ENCODE data around the gene MYOG. TPM values are rescaled to one million over a fixed set of nuclear protein-coding genes. Genes with fewer than 3 reads are reported as not detected.

Gene MYOG
- total RNA-seq, 4 donors from 2014 or later = not detected

DNA sequence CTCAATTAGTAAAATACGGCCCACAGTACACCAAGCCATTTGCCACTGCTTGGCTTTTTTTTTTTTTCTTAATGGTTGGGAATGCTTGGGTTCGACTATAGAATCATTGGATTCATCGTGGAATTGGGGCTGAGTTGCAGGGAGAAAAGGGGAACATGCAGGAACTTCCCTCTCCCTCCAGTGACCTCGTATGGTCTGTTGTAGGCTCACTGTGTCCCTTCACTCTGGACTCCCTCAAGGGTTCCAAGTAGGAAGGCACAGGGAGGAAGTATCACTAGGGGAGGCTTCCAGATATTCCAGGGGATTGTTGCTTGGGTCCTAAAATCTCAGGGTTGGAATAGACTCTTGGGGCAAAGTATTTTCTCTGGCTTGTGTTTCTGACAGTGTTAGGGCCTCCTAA is 35.0 kb downstream of the MYOG start:
- intact Hi-C loops (cut with DNase I; ENCODE audit: low total_unique reads) = no loop called here
- in situ Hi-C loops (cut with MboI; ENCODE audit: low pct_ligation_motif_present in 1 of 4, low pct_unique_long_range_greater_than_20kb in 1 of 4, low sequenced_read_pairs in 3 of 4) = no loop called here
- WGBS, 2 donors (ENCODE audit: low coverage in 1 of 2) = 77 to 100% methylated on average over 1 to 4 of the region's 4 CpGs

DNA sequence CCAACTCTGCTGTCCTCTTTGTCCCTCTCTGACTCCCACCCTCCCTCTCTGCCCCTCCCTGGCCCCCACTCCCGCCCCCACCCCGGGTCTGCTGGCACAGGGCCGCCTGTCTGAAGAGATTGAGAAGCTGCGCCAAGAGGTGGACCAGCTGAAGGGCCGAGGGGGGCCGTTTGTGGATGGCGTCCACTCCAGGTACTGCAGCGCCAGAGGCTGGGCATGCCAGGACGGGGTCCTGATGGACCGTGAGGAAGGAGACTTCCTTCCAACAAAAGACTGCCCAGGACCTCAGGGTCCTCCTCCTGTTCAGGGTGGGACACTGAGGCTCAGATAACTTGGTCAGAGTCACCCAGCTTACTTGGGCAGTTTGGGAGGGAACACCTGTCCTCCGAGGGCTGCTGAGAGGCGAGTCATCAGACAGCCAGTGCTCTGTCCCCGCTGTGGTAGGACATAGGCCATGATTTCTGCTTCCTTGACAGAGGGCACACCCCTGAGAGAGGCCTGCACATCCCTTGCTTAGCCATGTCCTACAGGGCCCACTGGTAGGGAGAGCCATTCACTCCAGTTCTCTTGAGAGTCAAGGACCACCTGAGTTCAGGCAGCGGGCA is 36.1 kb downstream of the MYOG start:
- Histone ChIP-seq H3K4me1 (no peaks in the 10 kb centered on the region), H3K27ac (no peak overlapping the region), H3K9me3 (no peaks in the 10 kb centered on the region), H3K4me3 (no peak overlapping the region), H3K27me3 (peaks cover 8% of the 10 kb centered on the region), H3K36me3 (no peaks in the 10 kb centered on the region)
- no peak for TF ChIP-seq POLR2A (IDR thresholded peaks at IDR 0.05)
- intact Hi-C loops (cut with DNase I; ENCODE audit: low total_unique reads) = no loop called here
- WGBS, 2 donors (ENCODE audit: low coverage in 1 of 2) = 76% methylated on average over 11 of the region's 14 CpGs; no CpG with 5 or more reads in 1 of the 2 donors
- DNase-seq = no peak
- in situ Hi-C loops (cut with MboI; ENCODE audit: low pct_ligation_motif_present in 1 of 4, low pct_unique_long_range_greater_than_20kb in 1 of 4, low sequenced_read_pairs in 3 of 4) = no loop called here

More for the DNA sequence above, 35.0 kb downstream of the MYOG start:
- Histone ChIP-seq H3K4me3 (no peak overlapping the region), H3K36me3 (no peaks in the 10 kb centered on the region), H3K27me3 (peaks cover 8% of the 10 kb centered on the region), H3K9me3 (no peaks in the 10 kb centered on the region), H3K4me1 (no peaks in the 10 kb centered on the region), H3K27ac (no peak overlapping the region)
- DNase-seq = no peak
- TF ChIP-seq EP300 (IDR thresholded peaks at IDR 0.05; ENCODE audit: low read depth) (no peak), POLR2A (IDR thresholded peaks at IDR 0.05) (no peak), POLR2AphosphoS5 (IDR thresholded peaks at IDR 0.05) (no peak)
- TF ChIP-seq, protein P1, sequence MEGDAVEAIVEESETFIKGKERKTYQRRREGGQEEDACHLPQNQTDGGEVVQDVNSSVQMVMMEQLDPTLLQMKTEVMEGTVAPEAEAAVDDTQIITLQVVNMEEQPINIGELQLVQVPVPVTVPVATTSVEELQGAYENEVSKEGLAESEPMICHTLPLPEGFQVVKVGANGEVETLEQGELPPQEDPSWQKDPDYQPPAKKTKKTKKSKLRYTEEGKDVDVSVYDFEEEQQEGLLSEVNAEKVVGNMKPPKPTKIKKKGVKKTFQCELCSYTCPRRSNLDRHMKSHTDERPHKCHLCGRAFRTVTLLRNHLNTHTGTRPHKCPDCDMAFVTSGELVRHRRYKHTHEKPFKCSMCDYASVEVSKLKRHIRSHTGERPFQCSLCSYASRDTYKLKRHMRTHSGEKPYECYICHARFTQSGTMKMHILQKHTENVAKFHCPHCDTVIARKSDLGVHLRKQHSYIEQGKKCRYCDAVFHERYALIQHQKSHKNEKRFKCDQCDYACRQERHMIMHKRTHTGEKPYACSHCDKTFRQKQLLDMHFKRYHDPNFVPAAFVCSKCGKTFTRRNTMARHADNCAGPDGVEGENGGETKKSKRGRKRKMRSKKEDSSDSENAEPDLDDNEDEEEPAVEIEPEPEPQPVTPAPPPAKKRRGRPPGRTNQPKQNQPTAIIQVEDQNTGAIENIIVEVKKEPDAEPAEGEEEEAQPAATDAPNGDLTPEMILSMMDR (IDR thresholded peaks at IDR 0.05) = no peak

DNA sequence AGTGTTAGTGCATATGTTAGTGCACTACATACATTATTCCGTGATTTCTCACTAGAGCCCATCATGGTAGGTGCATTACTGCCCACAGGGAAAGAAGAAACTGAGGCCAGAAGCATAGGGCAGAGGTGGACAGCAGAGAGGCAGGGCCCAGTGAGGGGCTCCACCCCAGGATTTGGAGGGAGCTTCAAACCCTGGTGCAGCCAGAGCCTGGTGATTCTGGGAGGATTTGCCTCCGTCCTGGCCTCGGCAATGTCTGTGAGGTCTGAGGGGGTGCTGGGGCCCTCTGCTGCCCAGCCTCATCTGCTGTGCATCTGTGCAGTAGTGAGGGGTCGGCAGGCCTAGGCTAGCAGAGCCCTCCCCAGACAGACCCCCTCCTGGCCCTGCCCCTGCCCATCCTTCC is 36.7 kb downstream of the MYOG start:
- Histone ChIP-seq H3K27ac (no peak overlapping the region), H3K27me3 (peaks cover 8% of the 10 kb centered on the region), H3K9me3 (no peaks in the 10 kb centered on the region), H3K4me1 (no peaks in the 10 kb centered on the region), H3K4me3 (no peak overlapping the region), H3K36me3 (no peaks in the 10 kb centered on the region)
- in situ Hi-C loops (cut with MboI; ENCODE audit: low pct_ligation_motif_present in 1 of 4, low pct_unique_long_range_greater_than_20kb in 1 of 4, low sequenced_read_pairs in 3 of 4) (no loop called here), intact Hi-C loops (cut with DNase I; ENCODE audit: low total_unique reads) (no loop called here)
- TF ChIP-seq EP300 (IDR thresholded peaks at IDR 0.05; ENCODE audit: low read depth) = no peak
- TF ChIP-seq, protein P1 (IDR thresholded peaks at IDR 0.05) = no peak
- TF ChIP-seq POLR2A (IDR thresholded peaks at IDR 0.05) = no peak
- 91% methylated on average over 4 of the region's 4 CpGs; no CpG with 5 or more reads in 1 of the 2 donors for WGBS, 2 donors (ENCODE audit: low coverage in 1 of 2)
- DNase-seq = no peak

DNA sequence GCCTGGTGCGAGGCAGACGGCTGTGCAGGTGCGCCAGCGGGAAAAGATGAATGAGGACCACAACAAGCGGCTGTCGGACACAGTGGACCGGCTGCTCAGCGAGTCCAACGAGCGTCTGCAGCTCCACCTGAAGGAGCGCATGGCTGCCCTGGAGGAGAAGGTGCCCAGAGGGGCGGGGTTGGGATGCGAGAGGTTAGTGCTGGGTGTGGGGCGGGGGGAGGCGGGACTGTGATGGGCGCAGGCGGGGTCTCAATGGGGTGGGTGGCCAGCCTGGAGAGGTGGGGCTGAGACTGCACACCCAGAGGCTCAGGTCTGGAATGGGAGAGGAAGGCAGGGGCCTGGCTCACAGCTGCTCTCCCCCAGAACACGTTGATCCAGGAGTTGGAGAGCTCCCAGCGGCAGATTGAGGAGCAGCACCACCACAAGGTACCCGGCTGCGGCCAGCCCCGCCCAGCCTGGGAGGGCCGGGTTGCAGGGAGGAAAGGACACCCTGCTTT is 37.2 kb downstream of the MYOG start:
- intact Hi-C loops (cut with DNase I; ENCODE audit: low total_unique reads) = no loop called here
- Histone ChIP-seq H3K27me3 (peaks cover 8% of the 10 kb centered on the region), H3K36me3 (no peaks in the 10 kb centered on the region), H3K4me3 (no peak overlapping the region), H3K4me1 (no peaks in the 10 kb centered on the region), H3K27ac (no peak overlapping the region), H3K9me3 (no peaks in the 10 kb centered on the region)
- TF ChIP-seq EP300 (IDR thresholded peaks at IDR 0.05; ENCODE audit: low read depth) (no peak), POLR2A (IDR thresholded peaks at IDR 0.05) (no peak), POLR2AphosphoS5 (IDR thresholded peaks at IDR 0.05) (no peak)
- TF ChIP-seq, protein P1 (IDR thresholded peaks at IDR 0.05) = no peak
- no peak for DNase-seq
- WGBS, 2 donors (ENCODE audit: low coverage in 1 of 2) = 68% methylated on average over 23 of the region's 23 CpGs; no CpG with 5 or more reads in 1 of the 2 donors
- in situ Hi-C loops (cut with MboI; ENCODE audit: low pct_ligation_motif_present in 1 of 4, low pct_unique_long_range_greater_than_20kb in 1 of 4, low sequenced_read_pairs in 3 of 4) = no loop called here

DNA sequence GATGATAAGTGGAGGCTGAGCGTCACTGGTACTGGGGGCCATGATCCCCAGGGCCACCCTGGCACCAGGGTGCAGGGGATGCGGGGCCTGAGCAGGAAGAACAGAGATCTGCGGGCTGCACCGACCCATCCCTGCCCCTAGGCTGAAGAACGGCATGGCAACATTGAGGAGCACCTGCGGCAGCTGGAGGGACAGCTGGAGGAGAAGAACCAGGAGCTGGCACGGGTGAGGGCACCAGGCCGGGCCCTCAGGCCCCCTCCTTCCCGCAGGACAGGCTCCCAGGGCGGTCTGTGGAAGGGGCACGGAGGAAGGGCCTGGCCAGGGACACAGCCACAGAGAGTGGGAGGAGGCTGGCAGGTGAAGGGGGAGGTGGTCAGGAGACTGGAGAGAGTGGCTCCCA is 37.7 kb downstream of the MYOG start:
- Histone ChIP-seq H3K4me1 (no peaks in the 10 kb centered on the region), H3K4me3 (no peak overlapping the region), H3K27me3 (peaks cover 8% of the 10 kb centered on the region), H3K9me3 (no peaks in the 10 kb centered on the region), H3K27ac (no peak overlapping the region), H3K36me3 (no peaks in the 10 kb centered on the region)
- in situ Hi-C loops (cut with MboI; ENCODE audit: low pct_ligation_motif_present in 1 of 4, low pct_unique_long_range_greater_than_20kb in 1 of 4, low sequenced_read_pairs in 3 of 4) (no loop called here), intact Hi-C loops (cut with DNase I; ENCODE audit: low total_unique reads) (no loop called here)
- no peak for DNase-seq
- WGBS, 2 donors (ENCODE audit: low coverage in 1 of 2) = 81% methylated on average over 11 of the region's 11 CpGs; no CpG with 5 or more reads in 1 of the 2 donors
- TF ChIP-seq POLR2AphosphoS5 (IDR thresholded peaks at IDR 0.05) = no peak
- no peak for TF ChIP-seq POLR2A (IDR thresholded peaks at IDR 0.05)

All from transverse colon (tissue), 4 donors.